ENCODE measurements around the gene MLXIP.

- TF ChIP-seq POLR2A (IDR thresholded peaks at IDR 0.05; ENCODE audit: low read length) = no peak
- TF ChIP-seq GATA1 (IDR thresholded peaks at IDR 0.05; ENCODE audit: low read depth, low read length) = no peak
Observed at GRCh38 chr12:122117979-122118378, 39.4 kb downstream of the MLXIP start.
